Suppressor macrophage (primary cell): ENCODE measurements around the gene CLN3.
"Not testable (repeated sequence)": the region's sequence is repeated elsewhere in the genome, so short reads cannot be mapped to it uniquely, and the experiment has no call there.

ENCODE experiments used
- DNase-seq, 4 experiments: peaks; one replicate each; pipeline ENCODE4 v3.0.0-alpha.2; 2020 to 2022

CLN3 gene

GRCh38 chr16:28494121-28494851 lies 2.4 kb upstream of the CLN3 start, which contains the start of gene APOBR:
APOBR (plus strand) TSS chr16:28494643; CDS start chr16:28494682, 39 bp downstream.
- DNase-seq = peak; percentile 94 to 98 (median 94)

GRCh38 chr16:28492511-28492910 lies 637 bp upstream of the CLN3 start:
- DNase-seq = no peak

GRCh38 chr16:28491230-28491969 lies 474 bp downstream of the CLN3 start:
- DNase-seq = peak; percentile 55 to 74 (median 68)

DNA sequence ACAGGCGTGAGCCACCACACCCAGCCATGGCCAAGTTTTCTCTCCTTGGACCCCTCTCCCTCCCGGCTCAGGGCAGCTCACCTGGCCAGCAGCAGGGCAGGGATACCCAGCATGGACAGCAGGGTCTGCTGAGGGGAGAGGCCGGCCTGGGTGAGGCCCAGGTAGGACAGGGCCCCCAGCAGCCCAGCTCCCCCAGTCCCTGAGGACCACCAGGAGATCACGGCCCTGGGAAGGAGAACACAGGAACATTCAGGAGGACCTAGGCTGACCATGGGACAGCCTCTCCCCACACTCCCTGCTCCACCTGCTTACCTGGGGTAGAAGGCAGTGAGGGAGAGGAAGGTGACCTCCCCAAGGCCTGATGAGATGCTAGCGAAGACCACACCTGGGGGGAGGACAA lies 5.6 kb downstream of the CLN3 start:
- DNase-seq = no peak

DNA sequence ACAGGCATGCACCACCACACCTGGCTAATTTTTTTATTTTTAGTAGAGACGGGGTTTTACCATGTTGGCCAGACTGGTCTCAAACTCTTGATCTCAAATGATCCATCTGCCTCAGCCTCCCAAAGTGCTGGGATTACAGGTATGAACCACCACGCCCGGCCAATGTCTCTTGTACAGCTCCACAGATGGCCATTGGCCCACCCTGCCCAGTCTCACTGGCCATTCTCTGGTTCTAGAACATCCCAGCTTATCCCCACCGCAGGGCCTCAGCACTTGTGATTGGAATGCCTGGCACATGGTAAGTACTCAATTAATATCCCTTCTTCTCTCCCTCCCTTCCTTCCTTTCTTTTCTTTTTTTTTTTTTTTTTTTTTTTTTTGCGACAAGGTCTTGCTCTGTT lies 8.5 kb downstream of the CLN3 start:
- not testable (repeated sequence) for DNase-seq

- DNase-seq = no peak
Observed at GRCh38 chr16:28482026-28482425, 9.8 kb downstream of the CLN3 start.

DNA sequence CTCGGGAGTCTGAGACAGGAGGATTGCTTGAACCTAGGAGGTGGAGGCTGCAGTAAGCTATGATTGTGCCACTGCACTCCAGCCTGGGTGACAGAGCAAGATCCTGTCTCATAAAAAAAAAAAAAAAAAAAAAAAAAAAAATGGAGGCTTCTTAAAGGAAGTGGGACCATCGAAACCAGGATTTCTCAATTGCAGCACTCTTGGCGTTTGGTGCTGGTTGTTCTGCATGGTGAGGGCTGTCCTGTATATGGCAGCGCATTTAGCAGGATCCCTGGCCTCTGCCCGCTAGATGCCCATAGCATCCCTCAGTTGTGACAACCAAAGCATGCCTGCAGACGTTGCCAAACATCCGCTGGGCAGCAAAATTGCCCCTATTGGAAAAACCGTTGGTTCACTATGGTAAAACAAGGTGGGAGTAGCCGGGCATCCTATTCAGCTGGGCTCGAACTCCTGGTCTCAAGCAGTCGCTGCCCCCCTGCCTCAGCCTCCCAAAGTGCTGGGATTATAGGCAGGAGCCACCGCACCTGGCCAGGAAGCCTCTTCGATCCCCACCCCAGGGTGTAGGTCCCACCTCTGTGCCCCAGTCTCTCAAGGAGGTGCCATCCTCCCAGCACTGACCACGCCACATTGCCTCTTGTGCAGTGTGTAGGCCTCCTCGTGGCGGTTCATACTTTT lies 13.2 kb downstream of the CLN3 start:
- peak; percentile 14 to 66 (median 54) for DNase-seq

DNA sequence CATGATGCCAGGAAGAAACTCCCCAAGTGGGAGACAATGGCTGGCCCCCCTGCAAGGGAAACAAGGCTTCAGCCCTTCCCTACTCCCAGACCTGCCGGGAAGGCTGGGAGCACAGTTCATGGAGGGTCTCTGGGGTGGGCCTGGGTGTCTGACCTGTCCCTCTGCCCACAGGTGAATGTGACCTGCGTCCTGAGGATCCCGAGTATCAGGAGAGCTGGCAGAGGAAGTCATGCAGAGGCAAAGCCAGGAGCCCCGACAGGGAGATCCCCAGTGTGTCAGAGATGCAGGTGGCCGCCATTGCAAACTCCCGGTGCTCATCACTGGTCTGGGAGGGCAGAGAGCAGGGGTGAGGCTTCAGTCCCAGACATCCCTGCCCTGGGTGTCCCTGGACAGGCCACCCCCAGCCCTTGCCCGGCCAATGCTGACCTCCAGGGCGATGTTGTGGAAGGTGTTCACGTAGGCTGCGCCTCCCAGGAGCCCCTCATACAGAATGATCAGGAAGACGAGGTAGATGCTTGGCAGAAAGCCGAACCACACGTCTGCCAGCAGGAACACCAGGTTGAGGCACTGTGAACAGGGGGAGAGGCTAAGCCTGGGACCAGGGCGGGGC lies 14.5 kb downstream of the CLN3 start:
- DNase-seq = no peak

- no peak for DNase-seq
Observed at GRCh38 chr16:28475221-28475620, 16.7 kb downstream of the CLN3 start.

DNA sequence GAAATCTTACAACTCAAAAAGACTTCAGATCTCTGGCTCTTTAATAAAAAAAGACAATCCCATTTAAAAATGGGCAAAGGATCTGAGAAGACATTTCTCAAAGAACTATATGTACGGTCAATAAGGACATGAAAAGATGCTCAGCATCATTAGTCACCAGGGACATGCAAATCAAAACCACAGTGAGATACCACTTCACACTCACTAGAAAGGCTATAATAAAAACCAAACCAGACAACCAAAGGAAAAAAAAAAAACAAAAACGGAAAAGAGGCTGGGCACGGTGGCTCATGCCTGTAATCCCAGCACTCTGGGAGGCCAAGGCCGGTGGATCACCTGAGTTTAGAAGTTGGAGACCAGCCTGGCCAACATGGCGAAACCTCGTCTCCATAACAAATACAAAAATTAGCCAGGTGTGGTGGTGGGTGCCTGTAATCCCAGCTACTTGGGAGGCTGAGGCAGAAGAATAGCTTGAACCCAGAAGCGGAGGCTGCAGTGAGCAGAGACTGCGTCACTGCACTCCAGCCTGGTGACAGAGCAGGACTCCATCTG lies 18.1 kb downstream of the CLN3 start:
- DNase-seq = no peak

DNA sequence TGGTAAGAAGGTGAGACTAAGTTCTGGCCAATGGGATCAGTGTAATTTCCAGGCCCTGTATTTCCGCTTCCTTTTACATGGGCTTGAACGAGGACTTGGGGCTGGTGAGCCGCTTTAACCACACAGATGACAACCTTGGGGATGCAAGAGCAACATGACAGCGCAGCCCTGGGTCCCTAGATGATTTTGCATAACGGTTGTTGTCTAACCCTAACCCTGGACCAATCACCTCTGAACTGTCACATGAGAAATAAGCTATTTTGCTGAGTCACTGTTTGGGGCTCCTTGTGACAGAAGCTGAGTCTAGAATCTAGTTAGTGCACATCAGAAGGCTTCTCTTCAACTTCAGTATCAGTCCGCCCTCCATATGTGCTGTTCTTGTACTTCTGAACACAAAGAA lies 44.8 kb downstream of the CLN3 start:
- DNase-seq = not testable (repeated sequence)

DNA sequence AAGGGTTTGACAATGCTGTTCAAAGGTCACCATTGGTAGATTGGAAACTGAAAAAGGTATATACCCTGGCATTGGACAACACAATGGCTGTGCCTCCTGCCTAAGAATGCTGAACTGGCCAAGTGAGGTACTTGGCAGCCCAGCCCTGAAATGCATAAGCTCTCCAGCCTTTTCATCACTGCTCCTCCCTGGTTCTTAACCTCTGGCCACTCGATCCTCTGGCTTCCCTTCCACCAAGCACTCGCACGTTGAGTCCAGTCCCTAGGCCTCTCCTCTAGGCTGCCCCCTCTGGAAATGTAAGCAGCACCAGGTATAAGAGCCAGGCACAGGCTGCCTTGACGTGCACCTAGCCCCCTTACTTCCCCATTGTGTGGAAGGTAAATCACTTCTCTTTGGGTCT lies 45.5 kb downstream of the CLN3 start:
- not testable (repeated sequence) for DNase-seq

DNA sequence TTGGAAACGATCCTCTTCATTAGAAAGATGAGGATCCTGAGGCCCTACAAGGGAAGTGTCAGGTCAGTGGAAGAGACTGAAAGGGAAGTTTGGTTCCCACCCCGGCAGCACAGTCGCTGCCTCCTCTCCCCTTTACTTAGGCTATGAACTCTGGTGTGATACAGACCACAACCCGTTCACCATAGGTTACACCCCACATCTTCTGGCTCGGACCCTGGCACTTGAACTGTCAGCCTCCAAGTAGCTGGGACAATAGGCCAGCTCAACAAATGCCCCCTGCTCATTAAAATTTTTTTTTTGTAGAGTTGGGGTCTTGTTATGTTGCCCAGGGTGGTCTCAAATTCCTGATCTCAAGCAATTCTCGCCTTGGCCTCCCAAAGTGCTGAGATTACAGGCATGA lies 47.9 kb downstream of the CLN3 start:
- not testable (repeated sequence) for DNase-seq

DNA sequence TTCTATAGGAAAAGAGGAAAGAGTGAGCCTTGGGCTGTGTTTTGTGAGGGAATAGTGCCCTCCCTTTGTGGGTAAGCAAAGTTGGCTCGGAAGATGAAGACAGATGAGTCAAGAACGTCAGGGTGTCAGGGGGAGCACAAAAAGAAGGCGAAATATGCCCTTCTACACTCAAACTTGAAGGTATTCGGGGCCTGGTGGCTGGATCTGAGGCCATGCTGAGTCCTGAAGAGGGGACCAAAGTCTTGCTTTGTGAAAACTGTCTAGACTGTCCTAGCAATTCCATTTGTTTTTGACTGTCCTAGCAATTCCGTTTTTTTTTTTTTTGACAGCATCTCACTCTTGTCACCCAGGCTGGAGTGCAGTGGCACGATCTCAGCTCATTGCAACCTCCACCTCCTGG lies 53.0 kb downstream of the CLN3 start:
- not testable (repeated sequence) for DNase-seq

DNA sequence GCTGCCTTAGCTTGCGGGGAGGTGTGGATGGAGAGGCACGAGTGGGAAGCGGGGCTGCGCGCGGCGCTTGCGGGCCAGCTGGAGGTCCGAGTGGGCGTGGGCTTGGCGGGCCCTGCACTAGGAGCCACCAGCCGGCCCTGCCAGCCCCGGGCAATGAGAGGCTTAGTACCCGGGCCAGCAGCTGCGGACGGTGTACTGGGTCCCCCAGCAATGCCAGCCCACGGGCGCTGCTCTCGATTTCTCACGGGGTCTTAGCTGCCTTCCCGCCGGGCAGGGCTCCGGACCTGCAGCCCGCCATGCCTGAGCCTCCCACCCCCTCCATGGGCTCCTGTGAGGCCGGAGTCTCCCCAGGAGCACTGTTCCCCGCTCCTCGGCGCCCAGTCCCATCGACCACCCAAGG lies 56.5 kb downstream of the CLN3 start:
- DNase-seq = peak in 1 of 4 experiments; percentile 0
